ENCODE results near the gene CUEDC1.

GRCh38 chr17:57866319-57866718 is 88.9 kb downstream of the CUEDC1 start:
- TF ChIP-seq CTCF (IDR thresholded peaks at IDR 0.05) (no peak), POLR2A (IDR thresholded peaks at IDR 0.05) (no peak)

Data from lower leg skin (tissue), 3 donors.